A549 (cell line): Measurements from ENCODE around the gene NOS3. TPM values are rescaled to one million over a fixed set of nuclear protein-coding genes. Genes with fewer than 3 reads are reported as not detected.

Experiments
- ATAC-seq, 2 experiments: fragments of 200-7000 bp in 1 of 2; fragments of >200 bp in 1 of 2; cut with Nextera tagmentation in 1 of 2; cut with Tn5 transposase in 1 of 2; 3 replicates each; pipeline versions ENCODE4 v1.8.0 to v1.9.1; 2018 to 2020; ENCODE audit warnings: mild to moderate bottlenecking in 1 of 2, moderate library complexity in 1 of 2
- CTCF ChIA-PET: fragments of 300-600 bp; sonication (Branson Sonifier 250); formaldehyde crosslinking; extraction: SDS; loops from one replicate; lab custom pipeline; 2021; ENCODE audit warnings: antibody characterized with exemption, inconsistent platforms; lab: Yijun Ruan, JAX
- POLR2A ChIA-PET: fragments of 350-600 bp; formaldehyde crosslinking; extraction: SDS; loops from one replicate; lab custom pipeline; 2021; ENCODE audit warnings: antibody characterized with exemption, inconsistent platforms; lab: Yijun Ruan, JAX
- DNase-seq, 2 experiments: peaks; one replicate each; pipeline versions ENCODE4 v3.0.0 to v3.0.0-alpha.2; 2011 to 2016; ENCODE audit warnings: low read depth in 1 of 2, low spot score in 1 of 2
- FAIRE-seq: peaks from 2 replicates; lab custom pipeline; 2011; peaks lifted over from hg19 to GRCh38; lab: Jason Lieb, UNC
- H3K27ac ChIP-seq, 2 experiments: fragments of >200 bp; sonication (Bioruptor Twin); formaldehyde crosslinking; 3 replicates each; pipeline ENCODE4 v1.5.1; 2016 to 2017
- H3K4me1 ChIP-seq: fragments of >200 bp; sonication (Bioruptor Twin); formaldehyde crosslinking; 3 replicates; pipeline ENCODE4 v1.6.1; 2016
- H3K4me2 ChIP-seq: fragments of >200 bp; sonication (Bioruptor Twin); formaldehyde crosslinking; 3 replicates; pipeline ENCODE4 v1.6.1; 2016
- H3K4me3 ChIP-seq: fragments of >200 bp; sonication (Bioruptor Twin); formaldehyde crosslinking; 3 replicates; pipeline ENCODE4 v1.5.1; 2016
- H3K9me3 ChIP-seq: fragments of >200 bp; sonication (Bioruptor Twin); formaldehyde crosslinking; 3 replicates; pipeline ENCODE4 v1.6.1; 2016
- BCL3 ChIP-seq: fragments of >200 bp; sonication (Bioruptor Twin); formaldehyde crosslinking; IDR thresholded peaks from 3 replicates; pipeline ENCODE4 v1.6.1; 2016
- CHD2 ChIP-seq: fragments of 150-350 bp; IDR thresholded peaks from 2 replicates; pipeline ENCODE4 v1.6.1; 2014; ENCODE audit warnings: low read length; ENCODE audit not compliant: partially characterized antibody
- ELK1 ChIP-seq: fragments of 150-350 bp; IDR thresholded peaks from 2 replicates; pipeline ENCODE4 v1.6.1; 2014; ENCODE audit warnings: low read depth, mild to moderate bottlenecking, low read length
- EP300 ChIP-seq, 2 experiments: fragments of >200 bp; sonication (Bioruptor Twin); formaldehyde crosslinking; IDR thresholded peaks; 2 replicates in 1 of 2; 3 replicates in 1 of 2; pipeline ENCODE4 v1.6.1; 2016 to 2017
- HDAC2 ChIP-seq: fragments of 200-600 bp; sonication (generic); IDR thresholded peaks from 2 replicates; pipeline ENCODE4 v1.6.1; 2016
- HOXB5 ChIP-seq: fragments of 250-450 bp; sonication (Bioruptor Pico); IDR thresholded peaks from 2 replicates; pipeline ENCODE4 v1.5.0; 2020; ENCODE audit warnings: mild to moderate bottlenecking, moderate library complexity
- JUN ChIP-seq, 2 experiments: fragments of >200 bp; sonication (Bioruptor Twin); formaldehyde crosslinking; IDR thresholded peaks; 2 replicates in 1 of 2; 3 replicates in 1 of 2; pipeline ENCODE4 v1.6.1; 2016 to 2017
- KDM1A ChIP-seq: fragments of 200-600 bp; sonication (generic); IDR thresholded peaks from 2 replicates; pipeline ENCODE4 v1.6.1; 2016; ENCODE audit warnings: low read depth, mild to moderate bottlenecking
- KDM5A ChIP-seq: fragments of 200-600 bp; sonication (generic); IDR thresholded peaks from 2 replicates; pipeline ENCODE4 v1.6.1; 2016; ENCODE audit warnings: antibody characterized with exemption, mild to moderate bottlenecking
- MAFK ChIP-seq: fragments of 450-650 bp; IDR thresholded peaks from 2 replicates; pipeline ENCODE4 v1.6.1; 2014; ENCODE audit not compliant: partially characterized antibody
- MAX ChIP-seq: IDR thresholded peaks from 2 replicates; pipeline ENCODE4 v1.6.1; 2012
- MAZ ChIP-seq: fragments of 150-350 bp; IDR thresholded peaks from 2 replicates; pipeline ENCODE4 v1.6.1; 2014; ENCODE audit warnings: antibody characterized with exemption, low read depth, low read length, borderline replicate concordance
- NPAS2 ChIP-seq: fragments of 250-450 bp; sonication (Bioruptor Pico); IDR thresholded peaks from 2 replicates; pipeline ENCODE4 v1.8.0; 2022; ENCODE audit warnings: mild to moderate bottlenecking, moderate library complexity, borderline replicate concordance
- PBX3 ChIP-seq: IDR thresholded peaks from 2 replicates; pipeline ENCODE4 v1.6.1; 2012
- RCOR1 ChIP-seq: fragments of 150-350 bp; IDR thresholded peaks from 2 replicates; pipeline ENCODE4 v1.6.1; 2014; ENCODE audit warnings: antibody characterized with exemption, low read length, low read depth
- SREBF2 ChIP-seq: fragments of 450-650 bp; IDR thresholded peaks from 2 replicates; pipeline ENCODE4 v1.6.1; 2014; ENCODE audit warnings: mild to moderate bottlenecking, moderate library complexity
- ZC3H11A ChIP-seq: fragments of 450-650 bp; IDR thresholded peaks from 2 replicates; pipeline ENCODE4 v1.6.1; 2014; ENCODE audit warnings: antibody characterized with exemption, mild to moderate bottlenecking
- ZSCAN20 ChIP-seq: fragments of 250-450 bp; sonication (Bioruptor Pico); IDR thresholded peaks from 2 replicates; pipeline ENCODE4 v1.8.0; 2022; ENCODE audit warnings: mild to moderate bottlenecking, moderate library complexity
- WGBS: methylation state at CpG from one replicate; pipeline ENCODE4 v1.1.6; 2017; ENCODE audit errors: missing lambda C conversion rate; 5-methylcytosine and 5-hydroxymethylcytosine counted together
- polyA plus RNA-seq, 4 experiments: library from polyadenylated mRNA; depleted of rRNA in 3 of 4; stranded (reverse); fragments of >200 nt; fragmentation: RNase III in 1 of 4; extraction: RNeasy Plus Mini Kit Qiagen cat#74134 plus additional on column Dnase treatment in 1 of 4; gene quantifications; 2 replicates in 3 of 4; 3 replicates in 1 of 4; pipeline ENCODE4 v1.2.3, GENCODE V29; 2011 to 2017
- TF ChIP-seq, protein P1 (sequence below): fragments of 250-450 bp; sonication (Bioruptor Pico); IDR thresholded peaks from 2 replicates; pipeline ENCODE4 v1.5.0; 2020; ENCODE audit warnings: low read depth, mild to moderate bottlenecking, moderate library complexity

Gene NOS3
- polyA plus RNA-seq, 2 of the 4 experiments (the other 2 are of a cell fraction): 0.52 to 0.71 TPM

DNA sequence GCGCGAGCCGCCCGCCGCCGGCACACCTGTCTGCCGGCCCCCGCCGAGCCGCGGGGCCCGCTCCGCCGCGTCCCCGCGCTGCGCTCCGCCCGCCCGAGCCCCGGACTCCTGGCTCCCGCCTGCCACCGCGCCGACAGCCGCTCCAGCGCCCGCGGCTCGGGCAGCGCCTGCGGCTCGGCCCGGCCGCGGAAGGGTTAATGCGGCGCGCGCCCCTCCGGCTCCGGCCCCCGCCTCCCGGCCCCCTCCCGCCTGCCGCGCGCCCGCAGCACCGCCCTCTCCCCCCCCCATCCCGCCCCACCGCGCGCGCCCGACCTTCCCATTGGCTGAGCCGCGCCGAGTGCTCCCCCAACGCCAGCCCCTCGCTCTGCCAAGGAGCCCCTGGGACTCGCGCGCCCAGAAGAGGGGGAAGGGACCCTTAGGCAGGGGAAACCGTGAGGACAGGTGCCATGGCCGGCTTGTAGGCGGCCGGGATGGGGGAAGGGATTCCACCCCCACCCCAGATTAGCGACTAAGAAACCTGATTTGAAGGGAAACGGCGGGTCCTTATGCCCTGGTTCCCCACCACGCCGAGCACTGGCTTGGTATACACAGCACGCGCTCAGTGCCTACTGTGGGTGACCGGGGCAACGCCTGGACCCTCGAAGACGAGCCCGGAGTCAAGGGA is 12.6 kb upstream of the NOS3 start, which contains the start of gene KCNH2:
TSS of gene KCNH2 (minus strand) at position 196 of the 664 bp plus-strand sequence. CDS start 408 bp downstream, outside the sequence.
- CTCF ChIA-PET: interaction anchor here (1.5 to 3.4 kb wide), 2 partner anchors 13 to 16 kb away, joined by 7 to 25 read pairs; no protein-coding TSS in a partner anchor
- WGBS: 11% methylated on average over 14 of the region's 81 CpGs
- peak in 1 of 2 experiments; percentile 20; a peak in 2 of 6 replicates for ATAC-seq
- no peak for TF ChIP-seq JUN (IDR thresholded peaks at IDR 0.05)
- TF ChIP-seq MAZ: no peak
- no peak for TF ChIP-seq CHD2
- no peak for TF ChIP-seq MAFK
- TF ChIP-seq KDM5A: no peak
- TF ChIP-seq EP300 (IDR thresholded peaks at IDR 0.05): no peak
- no peak for TF ChIP-seq ZSCAN20 (CRISPR knock-in tag)
- no peak for TF ChIP-seq ZC3H11A
- TF ChIP-seq HOXB5: no peak
- TF ChIP-seq RCOR1: no peak
- no peak for TF ChIP-seq HDAC2
- TF ChIP-seq ELK1: no peak
- peak within 1 kb of the TSS; percentile 60 for H3K4me3 ChIP-seq
- POLR2A ChIA-PET: no interaction called here
- H3K9me3 ChIP-seq: no peaks in the 10 kb centered on the region
- peaks cover 37% of the 10 kb centered on the region for H3K4me1 ChIP-seq
- peak within 1 kb of the TSS; percentile 47 to 80 for H3K27ac ChIP-seq
- DNase-seq: peak in 1 of 2 experiments; percentile 58
- no peak for FAIRE-seq
- H3K4me2 ChIP-seq: peak within 1 kb of the TSS; percentile 100

DNA sequence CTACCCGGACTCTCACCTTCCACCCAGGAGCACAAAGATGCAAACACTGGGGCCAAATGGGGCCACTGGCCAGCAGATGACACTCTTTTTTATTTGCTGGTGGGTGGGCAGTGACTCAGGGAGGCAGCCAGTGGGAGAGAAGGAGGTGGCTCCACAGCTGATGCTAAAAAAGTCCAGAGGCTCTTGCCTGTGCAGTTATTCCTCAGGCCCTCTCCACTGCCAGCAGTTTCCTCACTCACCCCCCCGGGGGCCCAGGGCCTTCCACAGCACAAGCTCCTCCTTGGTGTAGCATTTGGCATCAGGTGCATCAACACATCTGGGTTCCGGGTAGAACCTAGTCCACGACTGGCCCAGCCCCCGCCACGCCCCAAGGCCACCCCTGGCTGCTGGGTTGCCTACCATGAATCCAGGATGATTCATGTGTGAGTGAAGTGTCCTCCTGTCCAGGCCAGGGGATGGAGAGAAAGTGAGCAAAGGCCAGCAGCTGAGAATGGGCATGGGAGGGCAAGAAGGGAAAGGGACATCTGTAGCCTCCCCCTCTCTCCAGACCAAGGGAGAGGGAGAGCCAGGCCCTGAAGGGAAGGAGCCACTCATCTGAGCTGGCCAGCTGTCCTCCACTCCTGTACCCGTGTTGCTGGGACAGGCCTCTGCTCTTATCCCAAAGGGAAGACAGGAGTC is 11.0 kb upstream of the NOS3 start:
- 21% methylated on average over 7 of the region's 7 CpGs for WGBS
- peak overlapping the region; percentile 100 for H3K4me2 ChIP-seq
- ATAC-seq (peak; percentile 27 to 35), FAIRE-seq (no peak), DNase-seq (peak in 1 of 2 experiments; percentile 34)
- TF ChIP-seq SREBF2 (no peak), MAX (no peak), PBX3 (no peak), BCL3 (no peak), NPAS2 (no peak), KDM1A (no peak)
- TF ChIP-seq, protein P1, sequence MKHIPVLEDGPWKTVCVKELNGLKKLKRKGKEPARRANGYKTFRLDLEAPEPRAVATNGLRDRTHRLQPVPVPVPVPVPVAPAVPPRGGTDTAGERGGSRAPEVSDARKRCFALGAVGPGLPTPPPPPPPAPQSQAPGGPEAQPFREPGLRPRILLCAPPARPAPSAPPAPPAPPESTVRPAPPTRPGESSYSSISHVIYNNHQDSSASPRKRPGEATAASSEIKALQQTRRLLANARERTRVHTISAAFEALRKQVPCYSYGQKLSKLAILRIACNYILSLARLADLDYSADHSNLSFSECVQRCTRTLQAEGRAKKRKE (CRISPR knock-in tag): no peak
- H3K4me1 ChIP-seq: peaks cover 37% of the 10 kb centered on the region
- H3K27ac ChIP-seq: no peak overlapping the region
- ChIA-PET POLR2A (interaction anchor here (0.5 kb wide), 1 partner anchor 77 kb away, joined by 4 read pairs; no protein-coding TSS in a partner anchor), CTCF (interaction anchor here (0.6 to 3.4 kb wide), 10 partner anchors 9 to 578 kb away, joined by 3 to 25 read pairs (median 6); partner anchors contain the start of gene NOS3)
- no peak overlapping the region; the same call in 2 of the 3 replicates for H3K4me3 ChIP-seq
- H3K9me3 ChIP-seq: no peaks in the 10 kb centered on the region
